Measurements from ENCODE around the gene NUCKS1. TPM values are rescaled to one million over a fixed set of nuclear protein-coding genes. Genes with fewer than 3 reads are reported as not detected.

The NUCKS1 gene
- total RNA-seq, 1 experiment from 2014 or later, result 210 TPM

DNA sequence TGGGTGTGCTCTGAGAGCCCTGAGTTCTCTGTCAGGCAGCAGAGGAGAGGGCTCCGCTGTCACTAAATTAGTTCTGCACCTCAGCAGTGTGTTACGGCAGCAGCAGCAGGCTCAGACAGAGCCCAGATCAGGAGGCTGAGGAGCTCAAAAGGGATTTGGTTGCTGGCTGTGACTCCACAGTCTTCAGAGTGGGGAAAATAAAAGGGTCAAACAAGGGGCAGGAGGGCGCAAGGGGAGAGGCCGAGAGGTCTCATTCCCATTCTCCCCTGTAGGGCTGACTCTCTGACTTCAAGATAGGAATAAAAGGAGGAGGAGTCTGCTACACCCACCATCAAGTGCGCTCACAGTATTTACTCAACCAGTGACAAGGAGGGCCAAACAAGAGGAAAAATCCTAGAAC is 60.5 kb downstream of the NUCKS1 start:
- POLR2A ChIA-PET, result no interaction called here

DNA sequence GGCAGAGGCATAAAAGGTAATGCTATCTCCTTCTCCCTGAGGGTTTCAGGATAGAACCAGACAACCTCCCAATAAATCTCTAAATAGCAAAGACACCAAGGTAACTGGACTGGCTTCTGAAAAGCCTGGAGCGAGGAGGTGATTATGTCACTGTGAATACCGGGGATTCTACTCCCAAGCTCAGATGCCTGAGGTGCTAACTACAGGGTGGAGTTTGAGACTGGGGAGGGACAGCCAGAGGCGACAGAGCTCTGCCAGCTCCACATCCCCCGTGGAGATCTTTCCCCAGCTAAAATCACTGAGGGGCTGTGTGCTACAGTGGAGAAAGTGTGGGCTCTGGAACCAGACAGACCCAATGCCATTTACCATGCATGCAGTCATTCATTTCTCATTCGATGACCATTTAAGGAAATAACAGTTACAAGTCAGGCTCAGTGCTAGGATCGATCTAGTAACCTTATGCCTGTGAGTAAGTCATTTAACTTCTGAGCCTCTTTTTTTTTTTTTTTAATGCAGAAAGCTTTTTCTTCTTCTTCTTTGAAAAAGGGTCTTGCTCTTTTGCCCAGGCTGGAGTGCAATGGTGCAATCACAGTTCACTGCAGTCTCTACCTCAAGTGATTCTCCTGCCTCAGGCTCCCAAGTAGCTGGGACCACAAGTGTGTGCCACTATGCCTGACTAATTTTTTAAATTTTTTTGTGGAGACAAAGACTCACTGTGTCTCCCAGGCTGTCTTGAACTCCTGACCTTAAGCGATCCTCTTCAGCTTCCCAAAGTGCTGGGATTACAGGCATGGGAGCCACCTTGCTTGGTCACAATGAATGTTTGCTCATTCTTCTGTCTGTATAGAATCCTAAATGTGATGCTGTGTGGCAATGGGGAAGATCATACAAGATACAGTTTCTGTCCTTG is 61.6 kb downstream of the NUCKS1 start:
- intact Hi-C loops (cut with micrococcal nuclease; ENCODE audit: unreplicated experiment), result no loop called here
- H3K27me3 ChIP-seq (ENCODE audit: control insufficient read depth, insufficient read depth, low read length), result no peaks in the 10 kb centered on the region
- H3K36me3 ChIP-seq (ENCODE audit: control insufficient read depth, insufficient read depth, low read length), result no peaks in the 10 kb centered on the region
- H3K4me1 ChIP-seq (ENCODE audit: control insufficient read depth, insufficient read depth, low read length), result no peaks in the 10 kb centered on the region; the same call in 1 of the 2 replicates
- ChIA-PET POLR2A (no interaction called here), CTCF (interaction anchor here (0.5 to 0.6 kb wide), 2 partner anchors 58 to 471 kb away, joined by 3 read pairs; no protein-coding TSS in a partner anchor)
- no TSS peak for BruUV-seq (replicated peaks)
- ATAC-seq, result no peak
- TF ChIP-seq SIN3A (IDR thresholded peaks at IDR 0.05; ENCODE audit: borderline replicate concordance, insufficient read depth, low read depth, low read length) (no peak), POLR2AphosphoS5 (IDR thresholded peaks at IDR 0.05; ENCODE audit: low read depth, low read length) (no peak), TCF7L2 (IDR thresholded peaks at IDR 0.05; ENCODE audit: low read depth, low read length) (no peak)
- TF ChIP-seq, protein P1, sequence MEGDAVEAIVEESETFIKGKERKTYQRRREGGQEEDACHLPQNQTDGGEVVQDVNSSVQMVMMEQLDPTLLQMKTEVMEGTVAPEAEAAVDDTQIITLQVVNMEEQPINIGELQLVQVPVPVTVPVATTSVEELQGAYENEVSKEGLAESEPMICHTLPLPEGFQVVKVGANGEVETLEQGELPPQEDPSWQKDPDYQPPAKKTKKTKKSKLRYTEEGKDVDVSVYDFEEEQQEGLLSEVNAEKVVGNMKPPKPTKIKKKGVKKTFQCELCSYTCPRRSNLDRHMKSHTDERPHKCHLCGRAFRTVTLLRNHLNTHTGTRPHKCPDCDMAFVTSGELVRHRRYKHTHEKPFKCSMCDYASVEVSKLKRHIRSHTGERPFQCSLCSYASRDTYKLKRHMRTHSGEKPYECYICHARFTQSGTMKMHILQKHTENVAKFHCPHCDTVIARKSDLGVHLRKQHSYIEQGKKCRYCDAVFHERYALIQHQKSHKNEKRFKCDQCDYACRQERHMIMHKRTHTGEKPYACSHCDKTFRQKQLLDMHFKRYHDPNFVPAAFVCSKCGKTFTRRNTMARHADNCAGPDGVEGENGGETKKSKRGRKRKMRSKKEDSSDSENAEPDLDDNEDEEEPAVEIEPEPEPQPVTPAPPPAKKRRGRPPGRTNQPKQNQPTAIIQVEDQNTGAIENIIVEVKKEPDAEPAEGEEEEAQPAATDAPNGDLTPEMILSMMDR (IDR thresholded peaks at IDR 0.05), result no peak
- TF ChIP-seq, protein P2, sequence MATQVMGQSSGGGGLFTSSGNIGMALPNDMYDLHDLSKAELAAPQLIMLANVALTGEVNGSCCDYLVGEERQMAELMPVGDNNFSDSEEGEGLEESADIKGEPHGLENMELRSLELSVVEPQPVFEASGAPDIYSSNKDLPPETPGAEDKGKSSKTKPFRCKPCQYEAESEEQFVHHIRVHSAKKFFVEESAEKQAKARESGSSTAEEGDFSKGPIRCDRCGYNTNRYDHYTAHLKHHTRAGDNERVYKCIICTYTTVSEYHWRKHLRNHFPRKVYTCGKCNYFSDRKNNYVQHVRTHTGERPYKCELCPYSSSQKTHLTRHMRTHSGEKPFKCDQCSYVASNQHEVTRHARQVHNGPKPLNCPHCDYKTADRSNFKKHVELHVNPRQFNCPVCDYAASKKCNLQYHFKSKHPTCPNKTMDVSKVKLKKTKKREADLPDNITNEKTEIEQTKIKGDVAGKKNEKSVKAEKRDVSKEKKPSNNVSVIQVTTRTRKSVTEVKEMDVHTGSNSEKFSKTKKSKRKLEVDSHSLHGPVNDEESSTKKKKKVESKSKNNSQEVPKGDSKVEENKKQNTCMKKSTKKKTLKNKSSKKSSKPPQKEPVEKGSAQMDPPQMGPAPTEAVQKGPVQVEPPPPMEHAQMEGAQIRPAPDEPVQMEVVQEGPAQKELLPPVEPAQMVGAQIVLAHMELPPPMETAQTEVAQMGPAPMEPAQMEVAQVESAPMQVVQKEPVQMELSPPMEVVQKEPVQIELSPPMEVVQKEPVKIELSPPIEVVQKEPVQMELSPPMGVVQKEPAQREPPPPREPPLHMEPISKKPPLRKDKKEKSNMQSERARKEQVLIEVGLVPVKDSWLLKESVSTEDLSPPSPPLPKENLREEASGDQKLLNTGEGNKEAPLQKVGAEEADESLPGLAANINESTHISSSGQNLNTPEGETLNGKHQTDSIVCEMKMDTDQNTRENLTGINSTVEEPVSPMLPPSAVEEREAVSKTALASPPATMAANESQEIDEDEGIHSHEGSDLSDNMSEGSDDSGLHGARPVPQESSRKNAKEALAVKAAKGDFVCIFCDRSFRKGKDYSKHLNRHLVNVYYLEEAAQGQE (IDR thresholded peaks at IDR 0.05; ENCODE audit: insufficient read depth in 1 of 2, low read depth in 2 of 2, low read length in 1 of 2), result no peak
- no peak for DNase-seq (ENCODE audit: low read depth, low spot score)
- in situ Hi-C loops (cut with HindIII; ENCODE audit: low pct_unique_long_range_greater_than_20kb, low sequenced_read_pairs), result no loop called here
- no peak overlapping the region for H3K27ac ChIP-seq (ENCODE audit: low read length)
- H3K4me3 ChIP-seq (ENCODE audit: low read depth in 2 of 2, low read length in 2 of 2), result no peak overlapping the region
- H3K9me3 ChIP-seq (ENCODE audit: control insufficient read depth, insufficient read depth, low read depth, low read length), result no peaks in the 10 kb centered on the region

More for the DNA sequence above, 60.5 kb downstream of the NUCKS1 start:
- in situ Hi-C loops (cut with HindIII; ENCODE audit: low pct_unique_long_range_greater_than_20kb, low sequenced_read_pairs), result no loop called here
- no peaks in the 10 kb centered on the region for H3K36me3 ChIP-seq (ENCODE audit: control insufficient read depth, insufficient read depth, low read length)
- DNase-seq (ENCODE audit: low read depth, low spot score) (no peak), ATAC-seq (no peak)
- no TSS peak for BruUV-seq (replicated peaks)
- no peaks in the 10 kb centered on the region; the same call in 1 of the 2 replicates for H3K4me1 ChIP-seq (ENCODE audit: control insufficient read depth, insufficient read depth, low read length)
- TF ChIP-seq, protein P2 (IDR thresholded peaks at IDR 0.05; ENCODE audit: insufficient read depth in 1 of 2, low read depth in 2 of 2, low read length in 1 of 2), result no peak
- TF ChIP-seq TCF7L2 (IDR thresholded peaks at IDR 0.05; ENCODE audit: low read depth, low read length) (no peak), POLR2AphosphoS5 (IDR thresholded peaks at IDR 0.05; ENCODE audit: low read depth, low read length) (no peak), SIN3A (IDR thresholded peaks at IDR 0.05; ENCODE audit: borderline replicate concordance, insufficient read depth, low read depth, low read length) (no peak)
- TF ChIP-seq, protein P1 (IDR thresholded peaks at IDR 0.05), result no peak
- H3K27ac ChIP-seq (ENCODE audit: low read length), result no peak overlapping the region
- intact Hi-C loops (cut with micrococcal nuclease; ENCODE audit: unreplicated experiment), result no loop called here
- H3K27me3 ChIP-seq (ENCODE audit: control insufficient read depth, insufficient read depth, low read length), result no peaks in the 10 kb centered on the region
- H3K9me3 ChIP-seq (ENCODE audit: control insufficient read depth, insufficient read depth, low read depth, low read length), result no peaks in the 10 kb centered on the region
- CTCF ChIA-PET, result interaction anchor here (0.6 kb wide), 1 partner anchor 169 kb away, joined by 3 read pairs; no protein-coding TSS in a partner anchor
- no peak overlapping the region for H3K4me3 ChIP-seq (ENCODE audit: low read depth in 2 of 2, low read length in 2 of 2)
